OCI-LY1 (cell line): ENCODE results near the gene TMEM156.

Experiments
- CTCF ChIP-seq: fragments of 200-600 bp; sonication (generic), shearing (Covaris generic); IDR thresholded peaks from 2 replicates; pipeline ENCODE4 v1.5.1; 2017; ENCODE audit warnings: mild to moderate bottlenecking, antibody characterized with exemption, low read length, moderate library complexity, mixed read lengths
- EZH2 ChIP-seq: fragments of 200-600 bp; sonication (generic), shearing (Covaris generic); IDR thresholded peaks from 2 replicates; pipeline ENCODE4 v1.8.0; 2017; ENCODE audit warnings: borderline replicate concordance, mixed run types, mild to moderate bottlenecking, antibody characterized with exemption, low read length, moderate library complexity, mixed read lengths

- TF ChIP-seq CTCF (no peak), EZH2 (no peak)
Measured at GRCh38 chr4:38965866-38966265, 66.3 kb downstream of the TMEM156 start.
